Transverse colon (tissue), 4 donors: ENCODE data around the gene KCNK15. TPM values are rescaled to one million over a fixed set of nuclear protein-coding genes. Genes with fewer than 3 reads are reported as not detected.
A peak's percentile ranks its signal among the peaks of the same experiment; 100 is the strongest.

ENCODE experiments used
- DNase-seq: peaks from one replicate; pipeline ENCODE4 v3.0.0-alpha.2; 2019
- H3K27ac ChIP-seq, 4 donors: fragments of 200-600 bp; sonication (generic); 2 replicates each; pipeline ENCODE4 v1.5.1; 2016 to 2018; ENCODE audit warnings: inconsistent platforms in 4 of 4
- H3K27me3 ChIP-seq: fragments of 200-600 bp; sonication (generic); 2 replicates; pipeline ENCODE4 v1.5.1; 2017; ENCODE audit warnings: inconsistent platforms
- H3K36me3 ChIP-seq, 4 donors: fragments of 200-600 bp; sonication (generic); 2 replicates each; pipeline ENCODE4 v1.5.1; 2017 to 2019; ENCODE audit warnings: inconsistent platforms in 4 of 4
- H3K4me1 ChIP-seq, 4 donors: fragments of 200-600 bp; sonication (generic); 2 replicates each; pipeline ENCODE4 v1.5.1; 2017 to 2020; ENCODE audit warnings: inconsistent platforms in 4 of 4
- H3K4me3 ChIP-seq, 4 donors: fragments of 200-600 bp; sonication (generic); 1 replicate in 1 of 4; 2 replicates in 3 of 4; pipeline versions ENCODE4 v1.5.1 to v1.6.1; 2017 to 2019; ENCODE audit warnings: inconsistent platforms in 4 of 4
- H3K9me3 ChIP-seq, 2 donors: fragments of 200-600 bp; sonication (generic); 2 replicates each; pipeline ENCODE4 v1.5.1; 2017 to 2019; ENCODE audit warnings: inconsistent platforms in 2 of 2
- CTCF ChIP-seq, 5 experiments: fragments of 200-600 bp in 3 of 5; fragments of 450-650 bp in 2 of 5; sonication (generic) in 3 of 5; IDR thresholded peaks; 1 replicate in 2 of 5; 2 replicates in 3 of 5; pipeline ENCODE4 v1.5.1; 2016 to 2017; ENCODE audit warnings: antibody characterized with exemption in 5 of 5, inconsistent platforms in 3 of 5, mild to moderate bottlenecking in 2 of 5, moderate library complexity in 1 of 5
- EP300 ChIP-seq: sonication (generic); formaldehyde crosslinking; IDR thresholded peaks from one replicate; pipeline ENCODE4 v1.6.1; 2017; ENCODE audit warnings: antibody characterized with exemption, low read depth
- POLR2A ChIP-seq: fragments of 450-650 bp; IDR thresholded peaks from one replicate; pipeline ENCODE4 v1.6.1; 2016; ENCODE audit warnings: antibody characterized with exemption, mild to moderate bottlenecking, moderate library complexity
- POLR2AphosphoS5 ChIP-seq, 3 donors: sonication (generic); formaldehyde crosslinking; IDR thresholded peaks; one replicate each; pipeline ENCODE4 v1.6.1; 2016; ENCODE audit warnings: antibody characterized with exemption in 3 of 3
- WGBS, 2 donors: methylation state at CpG; one replicate each; pipeline ENCODE4 v1.1.5; 2018; ENCODE audit warnings: low coverage in 1 of 2; 5-methylcytosine and 5-hydroxymethylcytosine counted together
- in situ Hi-C, 4 donors: fragments of 200-750 bp; cut with MboI; loops; one replicate each; pipeline versions ENCODE4 v1.15.0 to v1.15.1; 2017; ENCODE audit warnings: low sequenced_read_pairs in 3 of 4, low pct_ligation_motif_present in 1 of 4, low pct_unique_long_range_greater_than_20kb in 1 of 4
- intact Hi-C: fragments of 100-400 bp; cut with DNase I; formaldehyde crosslinking; loops from one replicate; pipeline ENCODE4 v1.15.1; 2023; ENCODE audit warnings: low total_unique reads
- total RNA-seq, 4 donors: library from RNA; depleted of rRNA; stranded (reverse); fragments of >200 nt; gene quantifications; one replicate each; pipeline ENCODE4 v1.1.0, GENCODE V29; 2016

The KCNK15 gene
- total RNA-seq, 4 donors from 2014 or later = 0.27 to 1.3 TPM; not detected in 2

- WGBS, 2 donors = 0 to 27% methylated on average over 3 to 12 of the region's 12 CpGs
- in situ Hi-C loops (loop anchor here in 3 of 4 donors (10.0 kb wide), 2 partner anchors 118 to 128 kb away; no protein-coding TSS in a partner anchor), intact Hi-C loops (loop anchor here (5.0 kb wide), 1 partner anchor 121 kb away; no protein-coding TSS in a partner anchor)
- no peak overlapping the region for H3K27ac ChIP-seq
- TF ChIP-seq POLR2AphosphoS5 (IDR thresholded peaks at IDR 0.05) = no peak
- no peak for TF ChIP-seq EP300
- TF ChIP-seq POLR2A = no peak
- TF ChIP-seq CTCF (IDR thresholded peaks at IDR 0.05) = no peak
- H3K9me3 ChIP-seq = no peaks in the 10 kb centered on the region
- peak overlapping the region in 3 of 4 donors; percentile 34 to 72 (median 45) for H3K4me3 ChIP-seq
- H3K27me3 ChIP-seq = peaks cover 61% of the 10 kb centered on the region
- no peaks in the 10 kb centered on the region for H3K36me3 ChIP-seq
- DNase-seq = no peak
- H3K4me1 ChIP-seq = peaks cover 5 to 20% (median 10%) of the 10 kb centered on the region in 4 donors
Observed at GRCh38 chr20:44746367-44747165, 901 bp downstream of the KCNK15 start.

- no peaks in the 10 kb centered on the region for H3K9me3 ChIP-seq
- no peak overlapping the region for H3K27ac ChIP-seq
- peak; percentile 83 for DNase-seq
- no peak overlapping the region for H3K4me3 ChIP-seq
- 4 to 14% methylated on average over 3 to 5 of the region's 5 CpGs for WGBS, 2 donors
- H3K4me1 ChIP-seq = peaks cover 5 to 20% (median 10%) of the 10 kb centered on the region in 4 donors
- in situ Hi-C loops (loop anchor here in 3 of 4 donors (10.0 kb wide), 2 partner anchors 117 to 127 kb away; no protein-coding TSS in a partner anchor), intact Hi-C loops (loop anchor here (5.0 kb wide), 1 partner anchor 120 kb away; no protein-coding TSS in a partner anchor)
- no peaks in the 10 kb centered on the region for H3K36me3 ChIP-seq
- H3K27me3 ChIP-seq = peaks cover 64% of the 10 kb centered on the region
- no peak for TF ChIP-seq EP300
- no peak for TF ChIP-seq POLR2A
- peak; percentile 62 to 75 (median 66) for TF ChIP-seq CTCF (IDR thresholded peaks at IDR 0.05)
Observed at GRCh38 chr20:44747166-44748004, 1.7 kb downstream of the KCNK15 start.

GRCh38 chr20:44748005-44748370, 2.3 kb downstream of the KCNK15 start:
- Histone ChIP-seq H3K4me1 (peaks cover 5 to 20% (median 10%) of the 10 kb centered on the region in 4 donors), H3K27ac (no peak overlapping the region), H3K9me3 (no peaks in the 10 kb centered on the region), H3K27me3 (peaks cover 59% of the 10 kb centered on the region), H3K36me3 (no peaks in the 10 kb centered on the region), H3K4me3 (no peak overlapping the region)
- intact Hi-C loops (loop anchor here (5.0 kb wide), 1 partner anchor 119 kb away; no protein-coding TSS in a partner anchor), in situ Hi-C loops (loop anchor here in 3 of 4 donors (10.0 kb wide), 2 partner anchors 117 to 127 kb away; no protein-coding TSS in a partner anchor)
- WGBS, 2 donors = 70 to 80% methylated on average over 1 to 3 of the region's 3 CpGs
- no peak for TF ChIP-seq CTCF (IDR thresholded peaks at IDR 0.05)
- TF ChIP-seq POLR2A = no peak
- DNase-seq = no peak
